Panc1 (cell line): Measurements from ENCODE around the gene SLC48A1. TPM values are rescaled to one million over a fixed set of nuclear protein-coding genes. Genes with fewer than 3 reads are reported as not detected.

Source experiments
- ATAC-seq: fragments of 200-7000 bp; cut with Tn5 transposase; 2 replicates; pipeline ENCODE4 v1.9.1; 2020; ENCODE audit warnings: mild to moderate bottlenecking, moderate library complexity
- BruUV-seq: library from RNA; stranded (reverse); fragments of 400-500 nt; replicated peaks from 2 replicates; lab custom pipeline; 2021; lab: Mats Ljungman, UMichigan
- CTCF ChIA-PET: fragments of 300-600 bp; sonication (Branson Sonifier 250); formaldehyde crosslinking; loops from one replicate; lab custom pipeline; 2022; ENCODE audit warnings: antibody characterized with exemption; lab: Charles Lee
- POLR2A ChIA-PET: fragments of 300-600 bp; sonication (Branson Sonifier 250); formaldehyde crosslinking; loops from one replicate; lab custom pipeline; 2022; ENCODE audit warnings: antibody characterized with exemption; lab: Charles Lee
- DNase-seq: peaks from one replicate; pipeline ENCODE4 v3.0.0-alpha.2; 2010; ENCODE audit warnings: low read depth, low spot score
- H3K27ac ChIP-seq: 2 replicates; pipeline ENCODE4 v1.5.1; 2011; ENCODE audit warnings: mild to moderate bottlenecking, low read length, inconsistent platforms
- H3K27me3 ChIP-seq: fragments of 200-500 bp; sonication (Bioruptor generic); 2 replicates; pipeline ENCODE4 v1.6.0; 2014; ENCODE audit warnings: low read length, inconsistent platforms; ENCODE audit not compliant: control insufficient read depth, insufficient read depth
- H3K36me3 ChIP-seq: fragments of 200-500 bp; sonication (Bioruptor generic); 2 replicates; pipeline ENCODE4 v1.5.1; 2014; ENCODE audit warnings: inconsistent platforms, mild to moderate bottlenecking, low read length, moderate library complexity; ENCODE audit not compliant: control insufficient read depth, insufficient read depth
- H3K4me1 ChIP-seq: 2 replicates; pipeline ENCODE4 v1.5.1; 2011; ENCODE audit warnings: inconsistent platforms, mild to moderate bottlenecking, low read length, moderate library complexity; ENCODE audit not compliant: control insufficient read depth, insufficient read depth
- H3K4me3 ChIP-seq, 2 experiments: 2 replicates each; pipeline ENCODE4 v1.5.1; 2011 to 2012; ENCODE audit warnings: low read depth in 2 of 2, low read length in 2 of 2, mild to moderate bottlenecking in 2 of 2, inconsistent platforms in 1 of 2, moderate library complexity in 1 of 2
- H3K9me3 ChIP-seq: fragments of 200-500 bp; sonication (Bioruptor generic); 2 replicates; pipeline ENCODE4 v1.5.1; 2014; ENCODE audit warnings: low read depth, mild to moderate bottlenecking, inconsistent platforms, low read length, moderate library complexity; ENCODE audit not compliant: control insufficient read depth, insufficient read depth
- POLR2AphosphoS5 ChIP-seq: IDR thresholded peaks from 2 replicates; pipeline ENCODE4 v1.6.1; 2012; ENCODE audit warnings: mild to moderate bottlenecking, low read depth, low read length, moderate library complexity
- SIN3A ChIP-seq: IDR thresholded peaks from 2 replicates; pipeline ENCODE4 v1.6.1; 2012; ENCODE audit warnings: low read depth, mild to moderate bottlenecking, low read length, moderate library complexity, borderline replicate concordance; ENCODE audit not compliant: insufficient read depth
- TCF7L2 ChIP-seq: IDR thresholded peaks from 2 replicates; pipeline ENCODE4 v1.6.1; 2011; ENCODE audit warnings: mild to moderate bottlenecking, low read depth, low read length, inconsistent platforms
- in situ Hi-C: cut with HindIII; loops from 2 replicates; pipeline ENCODE4 v1.10.0; 2016; ENCODE audit warnings: low sequenced_read_pairs, low pct_unique_long_range_greater_than_20kb
- intact Hi-C: fragments of 100-400 bp; cut with micrococcal nuclease; formaldehyde crosslinking; loops from one replicate; pipeline ENCODE4 v1.10.0; 2022; ENCODE audit not compliant: unreplicated experiment
- total RNA-seq: library from RNA; stranded (reverse); gene quantifications from one replicate; pipeline ENCODE4 v1.2.1, GENCODE V29; 2021; ENCODE audit not compliant: unreplicated experiment
- TF ChIP-seq, protein P1 (sequence below), 2 experiments: IDR thresholded peaks; 2 replicates each; pipeline ENCODE4 v1.6.1; 2011 to 2012; ENCODE audit warnings: low read depth in 2 of 2, control low read depth in 1 of 2, low read length in 1 of 2, mild to moderate bottlenecking in 1 of 2, moderate library complexity in 1 of 2; ENCODE audit not compliant: insufficient read depth in 1 of 2
- TF ChIP-seq, protein P2 (sequence below): fragments of 450-650 bp; IDR thresholded peaks from 2 replicates; pipeline ENCODE4 v1.5.1; 2017; ENCODE audit warnings: mild to moderate bottlenecking

Gene SLC48A1
- total RNA-seq, 1 experiment from 2014 or later, result 32.0 TPM

GRCh38 chr12:47816403-47817271, 43.6 kb downstream of the SLC48A1 start:
- ATAC-seq (no peak), DNase-seq (no peak)
- TF ChIP-seq TCF7L2 (no peak), POLR2AphosphoS5 (no peak), SIN3A (no peak)
- TF ChIP-seq, protein P1, sequence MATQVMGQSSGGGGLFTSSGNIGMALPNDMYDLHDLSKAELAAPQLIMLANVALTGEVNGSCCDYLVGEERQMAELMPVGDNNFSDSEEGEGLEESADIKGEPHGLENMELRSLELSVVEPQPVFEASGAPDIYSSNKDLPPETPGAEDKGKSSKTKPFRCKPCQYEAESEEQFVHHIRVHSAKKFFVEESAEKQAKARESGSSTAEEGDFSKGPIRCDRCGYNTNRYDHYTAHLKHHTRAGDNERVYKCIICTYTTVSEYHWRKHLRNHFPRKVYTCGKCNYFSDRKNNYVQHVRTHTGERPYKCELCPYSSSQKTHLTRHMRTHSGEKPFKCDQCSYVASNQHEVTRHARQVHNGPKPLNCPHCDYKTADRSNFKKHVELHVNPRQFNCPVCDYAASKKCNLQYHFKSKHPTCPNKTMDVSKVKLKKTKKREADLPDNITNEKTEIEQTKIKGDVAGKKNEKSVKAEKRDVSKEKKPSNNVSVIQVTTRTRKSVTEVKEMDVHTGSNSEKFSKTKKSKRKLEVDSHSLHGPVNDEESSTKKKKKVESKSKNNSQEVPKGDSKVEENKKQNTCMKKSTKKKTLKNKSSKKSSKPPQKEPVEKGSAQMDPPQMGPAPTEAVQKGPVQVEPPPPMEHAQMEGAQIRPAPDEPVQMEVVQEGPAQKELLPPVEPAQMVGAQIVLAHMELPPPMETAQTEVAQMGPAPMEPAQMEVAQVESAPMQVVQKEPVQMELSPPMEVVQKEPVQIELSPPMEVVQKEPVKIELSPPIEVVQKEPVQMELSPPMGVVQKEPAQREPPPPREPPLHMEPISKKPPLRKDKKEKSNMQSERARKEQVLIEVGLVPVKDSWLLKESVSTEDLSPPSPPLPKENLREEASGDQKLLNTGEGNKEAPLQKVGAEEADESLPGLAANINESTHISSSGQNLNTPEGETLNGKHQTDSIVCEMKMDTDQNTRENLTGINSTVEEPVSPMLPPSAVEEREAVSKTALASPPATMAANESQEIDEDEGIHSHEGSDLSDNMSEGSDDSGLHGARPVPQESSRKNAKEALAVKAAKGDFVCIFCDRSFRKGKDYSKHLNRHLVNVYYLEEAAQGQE (IDR thresholded peaks at IDR 0.05; ENCODE audit: insufficient read depth in 1 of 2, low read depth in 2 of 2, low read length in 1 of 2), result no peak
- TF ChIP-seq, protein P2, sequence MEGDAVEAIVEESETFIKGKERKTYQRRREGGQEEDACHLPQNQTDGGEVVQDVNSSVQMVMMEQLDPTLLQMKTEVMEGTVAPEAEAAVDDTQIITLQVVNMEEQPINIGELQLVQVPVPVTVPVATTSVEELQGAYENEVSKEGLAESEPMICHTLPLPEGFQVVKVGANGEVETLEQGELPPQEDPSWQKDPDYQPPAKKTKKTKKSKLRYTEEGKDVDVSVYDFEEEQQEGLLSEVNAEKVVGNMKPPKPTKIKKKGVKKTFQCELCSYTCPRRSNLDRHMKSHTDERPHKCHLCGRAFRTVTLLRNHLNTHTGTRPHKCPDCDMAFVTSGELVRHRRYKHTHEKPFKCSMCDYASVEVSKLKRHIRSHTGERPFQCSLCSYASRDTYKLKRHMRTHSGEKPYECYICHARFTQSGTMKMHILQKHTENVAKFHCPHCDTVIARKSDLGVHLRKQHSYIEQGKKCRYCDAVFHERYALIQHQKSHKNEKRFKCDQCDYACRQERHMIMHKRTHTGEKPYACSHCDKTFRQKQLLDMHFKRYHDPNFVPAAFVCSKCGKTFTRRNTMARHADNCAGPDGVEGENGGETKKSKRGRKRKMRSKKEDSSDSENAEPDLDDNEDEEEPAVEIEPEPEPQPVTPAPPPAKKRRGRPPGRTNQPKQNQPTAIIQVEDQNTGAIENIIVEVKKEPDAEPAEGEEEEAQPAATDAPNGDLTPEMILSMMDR, result no peak
- no TSS peak for BruUV-seq
- in situ Hi-C loops (no loop called here), intact Hi-C loops (no loop called here)
- no peaks in the 10 kb centered on the region for H3K9me3 ChIP-seq
- POLR2A ChIA-PET, result interaction anchor here (1.0 to 1.2 kb wide), 2 partner anchors 9 to 22 kb away, joined by 3 to 4 read pairs; no protein-coding TSS in a partner anchor
- H3K27me3 ChIP-seq, result no peaks in the 10 kb centered on the region
- peak overlapping the region; percentile 63 to 81 for H3K4me3 ChIP-seq
- H3K27ac ChIP-seq, result peak overlapping the region; percentile 86
- H3K36me3 ChIP-seq, result no peaks in the 10 kb centered on the region
- H3K4me1 ChIP-seq, result peaks cover 71% of the 10 kb centered on the region
- CTCF ChIA-PET, result interaction anchor here (0.8 to 1.7 kb wide), 5 partner anchors 14 to 24 kb away, joined by 3 to 8 read pairs (median 4); no protein-coding TSS in a partner anchor

- in situ Hi-C loops, result no loop called here
- DNase-seq (no peak), ATAC-seq (no peak)
- H3K27me3 ChIP-seq, result no peaks in the 10 kb centered on the region
- H3K36me3 ChIP-seq, result no peaks in the 10 kb centered on the region
- peak overlapping the region; percentile 86 for H3K27ac ChIP-seq
- POLR2A ChIA-PET, result interaction anchor here (1.0 to 1.2 kb wide), 2 partner anchors 10 to 21 kb away, joined by 3 to 4 read pairs; no protein-coding TSS in a partner anchor
- CTCF ChIA-PET, result interaction anchor here (0.6 to 1.7 kb wide), 8 partner anchors 11 to 23 kb away, joined by 3 to 8 read pairs (median 4); no protein-coding TSS in a partner anchor
- H3K4me3 ChIP-seq, result peak overlapping the region; percentile 63 to 81
- H3K4me1 ChIP-seq, result peaks cover 71% of the 10 kb centered on the region
- BruUV-seq, result TSS peak; percentile 77
- intact Hi-C loops, result no loop called here
- H3K9me3 ChIP-seq, result no peaks in the 10 kb centered on the region
- TF ChIP-seq, protein P1 (IDR thresholded peaks at IDR 0.05; ENCODE audit: insufficient read depth in 1 of 2, low read depth in 2 of 2, low read length in 1 of 2), result no peak
- TF ChIP-seq, protein P2, result peak; percentile 26; the same call in 1 of the 2 replicates
Measured at GRCh38 chr12:47817272-47818006, 44.4 kb downstream of the SLC48A1 start.
